Measurements from ENCODE around the gene FOLR2.

DNA sequence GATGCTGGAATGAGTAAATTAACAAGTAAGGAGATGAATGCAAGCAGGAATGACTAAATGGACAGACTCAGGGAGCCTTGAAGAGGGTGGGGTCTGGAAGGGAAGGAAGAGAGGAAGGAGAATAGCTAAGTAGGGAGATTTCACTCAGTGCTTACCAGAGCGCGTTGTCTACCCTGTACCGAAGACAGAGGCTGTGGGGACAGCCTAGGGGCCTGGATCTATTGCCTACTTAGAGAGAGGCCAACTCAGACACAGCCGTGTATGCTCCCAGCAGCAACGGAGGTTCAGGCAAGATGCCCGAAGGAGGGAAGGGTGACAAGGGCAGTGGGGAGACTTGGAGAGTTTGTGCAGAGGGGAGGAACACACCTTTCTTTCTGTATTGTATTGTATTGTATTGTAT is at the start of gene FOLR2:
- TF ChIP-seq GABPA (IDR thresholded peaks at IDR 0.05 in 1 of 2, conservative IDR thresholded peaks at IDR 0.05 in 1 of 2) (no peak), JUND (IDR thresholded peaks at IDR 0.05) (no peak), SP1 (IDR thresholded peaks at IDR 0.05) (no peak), YY1 (IDR thresholded peaks at IDR 0.05) (no peak), TAF1 (conservative IDR thresholded peaks at IDR 0.05) (no peak), RAD21 (IDR thresholded peaks at IDR 0.05) (no peak), FOXA1 (IDR thresholded peaks at IDR 0.05) (no peak), RXRA (IDR thresholded peaks at IDR 0.05) (no peak)
- TF ChIP-seq, protein P1, sequence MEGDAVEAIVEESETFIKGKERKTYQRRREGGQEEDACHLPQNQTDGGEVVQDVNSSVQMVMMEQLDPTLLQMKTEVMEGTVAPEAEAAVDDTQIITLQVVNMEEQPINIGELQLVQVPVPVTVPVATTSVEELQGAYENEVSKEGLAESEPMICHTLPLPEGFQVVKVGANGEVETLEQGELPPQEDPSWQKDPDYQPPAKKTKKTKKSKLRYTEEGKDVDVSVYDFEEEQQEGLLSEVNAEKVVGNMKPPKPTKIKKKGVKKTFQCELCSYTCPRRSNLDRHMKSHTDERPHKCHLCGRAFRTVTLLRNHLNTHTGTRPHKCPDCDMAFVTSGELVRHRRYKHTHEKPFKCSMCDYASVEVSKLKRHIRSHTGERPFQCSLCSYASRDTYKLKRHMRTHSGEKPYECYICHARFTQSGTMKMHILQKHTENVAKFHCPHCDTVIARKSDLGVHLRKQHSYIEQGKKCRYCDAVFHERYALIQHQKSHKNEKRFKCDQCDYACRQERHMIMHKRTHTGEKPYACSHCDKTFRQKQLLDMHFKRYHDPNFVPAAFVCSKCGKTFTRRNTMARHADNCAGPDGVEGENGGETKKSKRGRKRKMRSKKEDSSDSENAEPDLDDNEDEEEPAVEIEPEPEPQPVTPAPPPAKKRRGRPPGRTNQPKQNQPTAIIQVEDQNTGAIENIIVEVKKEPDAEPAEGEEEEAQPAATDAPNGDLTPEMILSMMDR (IDR thresholded peaks at IDR 0.05; ENCODE audit: low read depth, low read length, missing input control): peak; percentile 2
- TF ChIP-seq, protein P2, sequence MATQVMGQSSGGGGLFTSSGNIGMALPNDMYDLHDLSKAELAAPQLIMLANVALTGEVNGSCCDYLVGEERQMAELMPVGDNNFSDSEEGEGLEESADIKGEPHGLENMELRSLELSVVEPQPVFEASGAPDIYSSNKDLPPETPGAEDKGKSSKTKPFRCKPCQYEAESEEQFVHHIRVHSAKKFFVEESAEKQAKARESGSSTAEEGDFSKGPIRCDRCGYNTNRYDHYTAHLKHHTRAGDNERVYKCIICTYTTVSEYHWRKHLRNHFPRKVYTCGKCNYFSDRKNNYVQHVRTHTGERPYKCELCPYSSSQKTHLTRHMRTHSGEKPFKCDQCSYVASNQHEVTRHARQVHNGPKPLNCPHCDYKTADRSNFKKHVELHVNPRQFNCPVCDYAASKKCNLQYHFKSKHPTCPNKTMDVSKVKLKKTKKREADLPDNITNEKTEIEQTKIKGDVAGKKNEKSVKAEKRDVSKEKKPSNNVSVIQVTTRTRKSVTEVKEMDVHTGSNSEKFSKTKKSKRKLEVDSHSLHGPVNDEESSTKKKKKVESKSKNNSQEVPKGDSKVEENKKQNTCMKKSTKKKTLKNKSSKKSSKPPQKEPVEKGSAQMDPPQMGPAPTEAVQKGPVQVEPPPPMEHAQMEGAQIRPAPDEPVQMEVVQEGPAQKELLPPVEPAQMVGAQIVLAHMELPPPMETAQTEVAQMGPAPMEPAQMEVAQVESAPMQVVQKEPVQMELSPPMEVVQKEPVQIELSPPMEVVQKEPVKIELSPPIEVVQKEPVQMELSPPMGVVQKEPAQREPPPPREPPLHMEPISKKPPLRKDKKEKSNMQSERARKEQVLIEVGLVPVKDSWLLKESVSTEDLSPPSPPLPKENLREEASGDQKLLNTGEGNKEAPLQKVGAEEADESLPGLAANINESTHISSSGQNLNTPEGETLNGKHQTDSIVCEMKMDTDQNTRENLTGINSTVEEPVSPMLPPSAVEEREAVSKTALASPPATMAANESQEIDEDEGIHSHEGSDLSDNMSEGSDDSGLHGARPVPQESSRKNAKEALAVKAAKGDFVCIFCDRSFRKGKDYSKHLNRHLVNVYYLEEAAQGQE (IDR thresholded peaks at IDR 0.05): no peak
- TF ChIP-seq, protein P3, sequence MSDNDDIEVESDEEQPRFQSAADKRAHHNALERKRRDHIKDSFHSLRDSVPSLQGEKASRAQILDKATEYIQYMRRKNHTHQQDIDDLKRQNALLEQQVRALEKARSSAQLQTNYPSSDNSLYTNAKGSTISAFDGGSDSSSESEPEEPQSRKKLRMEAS (IDR thresholded peaks at IDR 0.05): no peak
